ENCODE measurements around the gene SULT2A1. TPM values are rescaled to one million over a fixed set of nuclear protein-coding genes. Genes with fewer than 3 reads are reported as not detected.

Gene SULT2A1
- total RNA-seq, 1 donor from 2014 or later = not detected

DNA sequence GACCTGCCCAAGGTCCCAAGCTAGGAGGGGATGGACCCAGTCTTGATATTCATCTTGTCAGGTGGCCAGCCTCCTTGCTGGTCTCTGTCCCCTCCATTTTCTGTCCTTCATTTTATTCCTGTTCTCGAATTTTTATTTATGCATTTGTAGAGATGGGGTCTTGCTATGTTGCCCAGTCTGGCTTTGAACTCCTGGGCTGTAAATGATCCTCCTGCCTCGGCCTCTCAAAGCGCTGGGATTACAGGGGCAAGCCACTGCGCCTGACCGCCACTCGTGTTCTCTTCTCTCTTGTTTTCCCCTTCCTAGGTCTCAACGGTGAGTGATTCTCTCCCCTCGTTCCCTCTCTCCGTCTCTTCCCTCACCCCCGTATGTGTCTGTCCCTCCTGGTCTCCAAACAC, 37.7 kb downstream of the SULT2A1 start:
- TF ChIP-seq, protein P1, sequence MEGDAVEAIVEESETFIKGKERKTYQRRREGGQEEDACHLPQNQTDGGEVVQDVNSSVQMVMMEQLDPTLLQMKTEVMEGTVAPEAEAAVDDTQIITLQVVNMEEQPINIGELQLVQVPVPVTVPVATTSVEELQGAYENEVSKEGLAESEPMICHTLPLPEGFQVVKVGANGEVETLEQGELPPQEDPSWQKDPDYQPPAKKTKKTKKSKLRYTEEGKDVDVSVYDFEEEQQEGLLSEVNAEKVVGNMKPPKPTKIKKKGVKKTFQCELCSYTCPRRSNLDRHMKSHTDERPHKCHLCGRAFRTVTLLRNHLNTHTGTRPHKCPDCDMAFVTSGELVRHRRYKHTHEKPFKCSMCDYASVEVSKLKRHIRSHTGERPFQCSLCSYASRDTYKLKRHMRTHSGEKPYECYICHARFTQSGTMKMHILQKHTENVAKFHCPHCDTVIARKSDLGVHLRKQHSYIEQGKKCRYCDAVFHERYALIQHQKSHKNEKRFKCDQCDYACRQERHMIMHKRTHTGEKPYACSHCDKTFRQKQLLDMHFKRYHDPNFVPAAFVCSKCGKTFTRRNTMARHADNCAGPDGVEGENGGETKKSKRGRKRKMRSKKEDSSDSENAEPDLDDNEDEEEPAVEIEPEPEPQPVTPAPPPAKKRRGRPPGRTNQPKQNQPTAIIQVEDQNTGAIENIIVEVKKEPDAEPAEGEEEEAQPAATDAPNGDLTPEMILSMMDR (conservative IDR thresholded peaks at IDR 0.05) = no peak
- H3K9me3 Mint-ChIP-seq = no peaks in the 10 kb centered on the region
- DNase-seq (ENCODE audit: low read depth, low spot score) = no peak
- H3K27ac Mint-ChIP-seq (ENCODE audit: unreplicated experiment) = no peak overlapping the region
- peaks cover 12% of the 10 kb centered on the region for H3K4me1 Mint-ChIP-seq
- H3K36me3 Mint-ChIP-seq (ENCODE audit: low read depth) = no peaks in the 10 kb centered on the region
- H3K27me3 Mint-ChIP-seq (ENCODE audit: low read depth) = peaks cover 46% of the 10 kb centered on the region
- no peak overlapping the region for H3K4me3 Mint-ChIP-seq

DNA sequence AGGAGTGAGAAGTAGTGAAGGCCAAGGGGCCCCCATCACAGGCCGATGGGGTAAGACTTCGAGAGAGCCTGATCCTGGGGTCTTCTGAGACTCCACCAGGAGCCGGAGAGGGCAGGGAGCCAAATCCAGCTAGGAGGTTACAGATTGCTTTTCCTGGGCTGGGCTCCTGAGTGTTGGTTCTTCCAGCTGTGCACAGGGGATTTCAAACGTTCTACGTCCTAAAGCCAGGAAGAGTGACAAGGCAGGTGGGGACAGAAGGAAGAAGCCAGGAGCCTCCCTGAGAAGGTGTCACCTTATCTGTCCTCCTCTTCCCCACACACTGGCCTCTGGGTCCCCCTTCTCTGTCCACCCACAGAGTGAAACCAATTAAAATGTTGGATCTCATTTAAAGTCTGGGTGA, 43.2 kb downstream of the SULT2A1 start:
- DNase-seq (ENCODE audit: low read depth, low spot score) = no peak
- Mint-ChIP-seq H3K4me1 (peaks cover 8% of the 10 kb centered on the region), H3K9me3 (no peaks in the 10 kb centered on the region), H3K27me3 (ENCODE audit: low read depth) (peaks cover 12% of the 10 kb centered on the region), H3K36me3 (ENCODE audit: low read depth) (no peaks in the 10 kb centered on the region), H3K27ac (ENCODE audit: unreplicated experiment) (no peak overlapping the region), H3K4me3 (no peak overlapping the region)
- TF ChIP-seq, protein P1 (conservative IDR thresholded peaks at IDR 0.05) = no peak

DNA sequence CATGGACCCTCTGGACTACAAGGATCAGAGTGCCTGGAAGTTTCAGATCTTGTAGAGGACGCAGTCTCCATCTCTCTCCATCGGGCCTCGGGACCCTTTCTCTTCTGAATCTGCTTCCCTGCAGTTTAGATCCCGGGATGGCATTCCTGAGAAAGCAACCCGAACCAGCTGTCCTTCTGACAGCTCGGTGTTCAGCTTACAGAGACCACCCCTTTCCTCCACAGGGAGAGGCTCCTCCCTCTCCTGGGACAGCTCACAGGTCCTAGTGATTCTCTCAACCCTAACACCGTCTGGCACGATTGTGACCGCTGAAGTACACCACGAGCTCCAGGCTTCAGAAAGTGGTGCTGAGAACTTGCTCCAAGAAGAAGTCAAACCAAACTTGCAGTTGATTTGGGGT, 46.2 kb downstream of the SULT2A1 start:
- Mint-ChIP-seq H3K27me3 (ENCODE audit: low read depth) (peaks cover 4% of the 10 kb centered on the region), H3K27ac (ENCODE audit: unreplicated experiment) (no peak overlapping the region), H3K9me3 (no peaks in the 10 kb centered on the region), H3K4me3 (no peak overlapping the region), H3K36me3 (ENCODE audit: low read depth) (no peaks in the 10 kb centered on the region), H3K4me1 (peaks cover 8% of the 10 kb centered on the region)
- DNase-seq (ENCODE audit: low read depth, low spot score) = no peak
- TF ChIP-seq, protein P1 (conservative IDR thresholded peaks at IDR 0.05) = no peak

DNA sequence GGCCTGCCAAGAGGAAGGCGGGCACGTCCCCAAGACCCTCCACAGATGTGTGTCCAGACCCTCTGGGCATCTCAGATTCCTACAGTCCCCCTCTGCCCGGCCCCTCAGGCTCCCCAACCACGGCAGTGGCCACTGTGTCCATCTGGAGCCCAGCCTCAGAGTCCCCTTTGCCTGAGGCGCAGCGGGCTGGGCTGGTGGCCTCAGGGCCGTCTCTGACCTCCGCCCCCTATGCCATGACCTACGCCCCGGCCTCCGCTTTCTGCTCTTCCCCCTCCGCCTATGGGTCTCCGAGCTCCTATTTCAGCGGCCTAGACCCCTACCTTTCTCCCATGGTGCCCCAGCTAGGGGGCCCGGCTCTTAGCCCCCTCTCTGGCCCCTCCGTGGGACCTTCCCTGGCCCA, 46.7 kb downstream of the SULT2A1 start:
- Mint-ChIP-seq H3K27me3 (ENCODE audit: low read depth) (peaks cover 4% of the 10 kb centered on the region), H3K9me3 (no peaks in the 10 kb centered on the region), H3K4me3 (no peak overlapping the region), H3K4me1 (peaks cover 8% of the 10 kb centered on the region), H3K36me3 (ENCODE audit: low read depth) (no peaks in the 10 kb centered on the region), H3K27ac (ENCODE audit: unreplicated experiment) (no peak overlapping the region)
- no peak for DNase-seq (ENCODE audit: low read depth, low spot score)
- TF ChIP-seq, protein P1 (conservative IDR thresholded peaks at IDR 0.05) = no peak

DNA sequence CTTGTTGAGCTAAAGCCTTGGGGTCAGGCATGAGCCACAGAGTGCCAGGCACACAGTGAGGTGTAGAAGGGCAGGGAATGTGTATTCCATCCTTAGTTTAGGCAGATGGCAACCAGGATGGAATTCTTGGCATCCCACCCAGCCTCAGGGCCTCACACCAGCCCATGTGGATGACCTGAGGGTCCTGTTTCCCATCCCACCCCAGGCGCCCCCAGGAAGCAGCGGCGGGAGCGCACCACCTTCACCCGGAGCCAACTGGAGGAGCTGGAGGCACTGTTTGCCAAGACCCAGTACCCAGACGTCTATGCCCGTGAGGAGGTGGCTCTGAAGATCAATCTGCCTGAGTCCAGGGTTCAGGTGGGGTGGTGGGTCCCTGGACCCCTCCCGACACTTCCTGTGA, 50.1 kb downstream of the SULT2A1 start:
- DNase-seq (ENCODE audit: low read depth, low spot score) = no peak
- TF ChIP-seq, protein P1 (conservative IDR thresholded peaks at IDR 0.05) = no peak
- Mint-ChIP-seq H3K4me1 (peaks cover 8% of the 10 kb centered on the region), H3K4me3 (no peak overlapping the region), H3K9me3 (no peaks in the 10 kb centered on the region), H3K36me3 (ENCODE audit: low read depth) (no peaks in the 10 kb centered on the region), H3K27me3 (ENCODE audit: low read depth) (no peaks in the 10 kb centered on the region), H3K27ac (ENCODE audit: unreplicated experiment) (no peak overlapping the region)

DNA sequence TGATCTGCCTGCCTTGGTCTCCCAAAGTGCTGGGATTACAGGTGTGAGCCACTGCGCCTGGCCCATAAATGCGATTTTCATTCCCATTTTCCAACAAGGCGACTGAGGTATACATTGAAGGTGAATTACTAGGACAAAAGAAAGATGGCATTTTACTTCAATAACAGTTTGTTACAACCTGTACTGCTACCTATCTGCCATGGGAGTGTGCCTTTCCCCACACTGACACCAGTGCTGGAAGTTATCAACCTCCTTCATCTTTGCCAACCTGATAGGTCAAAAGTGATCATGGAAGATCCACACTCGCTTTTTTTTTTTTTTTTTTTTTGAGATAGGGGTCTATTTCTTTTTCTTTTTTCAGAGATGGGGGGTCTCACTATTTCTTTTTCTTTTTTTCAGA, 53.4 kb downstream of the SULT2A1 start:
- Mint-ChIP-seq H3K36me3 (ENCODE audit: low read depth) (no peaks in the 10 kb centered on the region), H3K27ac (ENCODE audit: unreplicated experiment) (no peak overlapping the region), H3K4me3 (no peak overlapping the region), H3K9me3 (no peaks in the 10 kb centered on the region), H3K4me1 (no peaks in the 10 kb centered on the region), H3K27me3 (ENCODE audit: low read depth) (no peaks in the 10 kb centered on the region)
- no peak for DNase-seq (ENCODE audit: low read depth, low spot score)
- TF ChIP-seq, protein P1 (conservative IDR thresholded peaks at IDR 0.05) = no peak
